ENCODE measurements around the gene CD58.

GRCh38 chr1:116560704-116561490, 9.9 kb downstream of the CD58 start:
- no peak for TF ChIP-seq FOS (IDR thresholded peaks at IDR 0.05; ENCODE audit: low read depth, low read length)
- TF ChIP-seq POLR2A (IDR thresholded peaks at IDR 0.05; ENCODE audit: low read depth, low read length), result no peak
- no peak for TF ChIP-seq CTCF (conservative IDR thresholded peaks at IDR 0.05; ENCODE audit: low read depth, low read length)
- no peak for TF ChIP-seq RAD21 (IDR thresholded peaks at IDR 0.05; ENCODE audit: low read length)
- TF ChIP-seq USF2 (IDR thresholded peaks at IDR 0.05; ENCODE audit: low read depth, low read length), result no peak
- no peak for TF ChIP-seq MXI1 (IDR thresholded peaks at IDR 0.05; ENCODE audit: borderline replicate concordance, low read depth, low read length)
- TF ChIP-seq SMC3 (IDR thresholded peaks at IDR 0.05; ENCODE audit: low read depth, low read length), result no peak
- TF ChIP-seq ELK1 (IDR thresholded peaks at IDR 0.05; ENCODE audit: borderline replicate concordance, low read depth, low read length), result no peak
- TF ChIP-seq CEBPB (IDR thresholded peaks at IDR 0.05; ENCODE audit: low read depth, low read length), result no peak
- TF ChIP-seq NFE2L2 (IDR thresholded peaks at IDR 0.05; ENCODE audit: low read depth, low read length), result no peak
- TF ChIP-seq MAZ (IDR thresholded peaks at IDR 0.05; ENCODE audit: borderline replicate concordance, low read depth, low read length), result no peak
- no peak for TF ChIP-seq RFX5 (IDR thresholded peaks at IDR 0.05; ENCODE audit: low read depth, low read length)
- TF ChIP-seq BHLHE40 (IDR thresholded peaks at IDR 0.05; ENCODE audit: low read depth, low read length), result no peak
